PC-9 (cell line): ENCODE measurements around the gene KCNQ1OT1. TPM values are rescaled to one million over a fixed set of nuclear protein-coding genes. Genes with fewer than 3 reads are reported as not detected.

ENCODE experiments used
- BruUV-seq: library from RNA; stranded (reverse); fragments of 400-500 nt; replicated peaks from 2 replicates; lab custom pipeline; 2021; lab: Mats Ljungman, UMichigan
- CTCF ChIA-PET: fragments of 300-600 bp; sonication (Branson Sonifier 250); formaldehyde crosslinking; loops from one replicate; lab custom pipeline; 2022; ENCODE audit warnings: antibody characterized with exemption; lab: Charles Lee
- POLR2A ChIA-PET: fragments of 300-600 bp; sonication (Branson Sonifier 250); formaldehyde crosslinking; loops from one replicate; lab custom pipeline; 2022; ENCODE audit warnings: antibody characterized with exemption; ENCODE audit not compliant: unreplicated experiment; lab: Charles Lee
- DNase-seq, 2 experiments: peaks; one replicate each; pipeline versions ENCODE4 v3.0.0 to v3.0.0-alpha.2; 2015 to 2022; ENCODE audit warnings: mixed read lengths in 1 of 2
- H2AFZ ChIP-seq: fragments of 200-600 bp; sonication (generic); 2 replicates; pipeline ENCODE4 v1.8.1; 2017; ENCODE audit warnings: antibody characterized with exemption
- H3F3A ChIP-seq: fragments of 200-600 bp; sonication (generic); 2 replicates; pipeline ENCODE4 v1.8.1; 2017; ENCODE audit warnings: antibody characterized with exemption, mild to moderate bottlenecking, low read depth; ENCODE audit not compliant: insufficient read depth
- H3K27ac ChIP-seq: fragments of 200-600 bp; sonication (generic); 2 replicates; pipeline ENCODE4 v1.6.1; 2016; ENCODE audit warnings: mixed run types
- H3K27me3 ChIP-seq: fragments of 200-600 bp; sonication (generic); 2 replicates; pipeline ENCODE4 v1.6.1; 2016; ENCODE audit warnings: low read depth, mixed run types; ENCODE audit not compliant: insufficient read depth
- H3K36me3 ChIP-seq: fragments of 200-600 bp; sonication (generic); 2 replicates; pipeline ENCODE4 v1.6.1; 2016; ENCODE audit warnings: low read depth, mixed run types
- H3K4me1 ChIP-seq: fragments of 200-600 bp; sonication (generic); replicated peaks from 2 replicates; pipeline ENCODE4 v1.6.1; 2016; ENCODE audit warnings: mixed run types; ENCODE audit not compliant: insufficient read depth
- H3K4me2 ChIP-seq: fragments of 200-600 bp; sonication (generic); 2 replicates; pipeline ENCODE4 v1.6.1; 2017; ENCODE audit warnings: mixed run types
- H3K4me3 ChIP-seq: fragments of 200-600 bp; sonication (generic); 2 replicates; pipeline ENCODE4 v1.6.1; 2016; ENCODE audit warnings: mixed run types
- H3K79me2 ChIP-seq: fragments of 200-600 bp; sonication (generic); 2 replicates; pipeline ENCODE4 v1.6.1; 2017; ENCODE audit warnings: low read depth, mixed run types
- H3K9me2 ChIP-seq: fragments of 200-600 bp; sonication (generic); 2 replicates; pipeline ENCODE4 v1.8.1; 2017; ENCODE audit warnings: mild to moderate bottlenecking; ENCODE audit not compliant: insufficient read depth
- H3K9me3 ChIP-seq: fragments of 200-600 bp; sonication (generic); 2 replicates; pipeline ENCODE4 v1.8.1; 2016; ENCODE audit warnings: low read depth; ENCODE audit not compliant: insufficient read depth
- H4K20me1 ChIP-seq: fragments of 200-600 bp; sonication (generic); 2 replicates; pipeline ENCODE4 v1.8.1; 2017; ENCODE audit not compliant: insufficient read depth
- CTCF ChIP-seq: fragments of 200-600 bp; sonication (generic); conservative IDR thresholded peaks from 2 replicates; pipeline ENCODE4 v1.6.1; 2017; ENCODE audit warnings: mixed run types, antibody characterized with exemption, mild to moderate bottlenecking, moderate library complexity
- EZH2 ChIP-seq: fragments of 200-600 bp; sonication (generic); IDR thresholded peaks from 2 replicates; pipeline ENCODE4 v1.8.0; 2017; ENCODE audit warnings: antibody characterized with exemption, low read depth
- intact Hi-C: fragments of 100-400 bp; cut with micrococcal nuclease; formaldehyde crosslinking; loops from one replicate; pipeline ENCODE4 v1.10.0; 2022; ENCODE audit not compliant: unreplicated experiment
- total RNA-seq: library from RNA; stranded (reverse); gene quantifications from 2 replicates; pipeline ENCODE4 v1.2.3, GENCODE V29; 2021

Gene KCNQ1OT1
- total RNA-seq, 1 experiment from 2014 or later = 3.4 TPM

GRCh38 chr11:2586793-2587131, 113.0 kb downstream of the KCNQ1OT1 start:
- Histone ChIP-seq H3K9me3 (no peaks in the 10 kb centered on the region), H2AFZ (no peak overlapping the region), H3K4me2 (no peak overlapping the region), H3K27ac (no peak overlapping the region), H3K36me3 (no peaks in the 10 kb centered on the region), H3K27me3 (peaks cover 21% of the 10 kb centered on the region), H3K9me2 (no peaks in the 10 kb centered on the region), H3F3A (no peaks in the 10 kb centered on the region), H3K4me3 (no peak overlapping the region), H3K79me2 (no peaks in the 10 kb centered on the region), H3K4me1 (no peaks in the 10 kb centered on the region), H4K20me1 (no peaks in the 10 kb centered on the region)
- no TSS peak for BruUV-seq
- intact Hi-C loops = no loop called here
- CTCF ChIA-PET = no interaction called here
- POLR2A ChIA-PET = no interaction called here
- TF ChIP-seq CTCF (no peak), EZH2 (no peak)
- no peak for DNase-seq

GRCh38 chr11:2586087-2586792, 113.6 kb downstream of the KCNQ1OT1 start:
- no peaks in the 10 kb centered on the region for H3K36me3 ChIP-seq
- H3K9me2 ChIP-seq = no peaks in the 10 kb centered on the region
- POLR2A ChIA-PET = no interaction called here
- peaks cover 20% of the 10 kb centered on the region for H3K27me3 ChIP-seq
- H3K27ac ChIP-seq = no peak overlapping the region
- CTCF ChIA-PET = no interaction called here
- no peaks in the 10 kb centered on the region for H3K79me2 ChIP-seq
- BruUV-seq = no TSS peak
- intact Hi-C loops = no loop called here
- DNase-seq = no peak
- no peaks in the 10 kb centered on the region for H4K20me1 ChIP-seq
- no peak for TF ChIP-seq CTCF
- no peak for TF ChIP-seq EZH2
- no peaks in the 10 kb centered on the region for H3K4me1 ChIP-seq
- H3K4me2 ChIP-seq = no peak overlapping the region
- no peaks in the 10 kb centered on the region for H3K9me3 ChIP-seq
- no peaks in the 10 kb centered on the region for H3F3A ChIP-seq
- H3K4me3 ChIP-seq = no peak overlapping the region
- H2AFZ ChIP-seq = no peak overlapping the region

GRCh38 chr11:2585566-2586086, 114.2 kb downstream of the KCNQ1OT1 start:
- Histone ChIP-seq H4K20me1 (no peaks in the 10 kb centered on the region), H3K9me2 (no peaks in the 10 kb centered on the region), H3K36me3 (no peaks in the 10 kb centered on the region), H3F3A (no peaks in the 10 kb centered on the region), H3K4me1 (no peaks in the 10 kb centered on the region), H3K27me3 (peaks cover 20% of the 10 kb centered on the region), H3K9me3 (no peaks in the 10 kb centered on the region), H3K4me2 (no peak overlapping the region), H3K27ac (no peak overlapping the region), H3K79me2 (no peaks in the 10 kb centered on the region), H2AFZ (no peak overlapping the region), H3K4me3 (no peak overlapping the region)
- intact Hi-C loops = no loop called here
- DNase-seq = no peak
- ChIA-PET CTCF (no interaction called here), POLR2A (no interaction called here)
- TF ChIP-seq CTCF = no peak
- TF ChIP-seq EZH2 = no peak
- no TSS peak for BruUV-seq
